Uterus (tissue), 4 donors: Measurements from ENCODE around the gene SLC4A8. TPM values are rescaled to one million over a fixed set of nuclear protein-coding genes. Genes with fewer than 3 reads are reported as not detected.

ENCODE experiments used
- DNase-seq, 2 donors: peaks; one replicate each; pipeline ENCODE4 v3.0.0-alpha.2; 2019 to 2020
- H3K27ac ChIP-seq, 2 donors: fragments of 200-600 bp; sonication (generic); 1 replicate in 1 of 2; 2 replicates in 1 of 2; pipeline ENCODE4 v1.5.1; 2016 to 2018
- H3K27me3 ChIP-seq, 2 donors: fragments of 200-600 bp; sonication (generic); one replicate each; pipeline ENCODE4 v1.5.1; 2018 to 2019; ENCODE audit warnings: control low read depth in 1 of 2
- H3K36me3 ChIP-seq, 2 donors: fragments of 200-600 bp; sonication (generic); one replicate each; pipeline ENCODE4 v1.5.1; 2019; ENCODE audit warnings: control low read depth in 1 of 2
- H3K4me1 ChIP-seq, 2 donors: fragments of 200-600 bp; sonication (generic); one replicate each; pipeline ENCODE4 v1.5.1; 2018 to 2019; ENCODE audit warnings: control low read depth in 1 of 2
- H3K4me3 ChIP-seq, 2 donors: fragments of 200-600 bp; sonication (generic); 1 replicate in 1 of 2; 2 replicates in 1 of 2; pipeline ENCODE4 v1.5.1; 2018 to 2019; ENCODE audit warnings: mild to moderate bottlenecking in 1 of 2
- H3K9me3 ChIP-seq, 2 donors: fragments of 200-600 bp; sonication (generic); one replicate each; pipeline ENCODE4 v1.5.1; 2019; ENCODE audit warnings: control low read depth in 1 of 2
- CTCF ChIP-seq, 4 experiments: fragments of 200-600 bp in 2 of 4; fragments of 450-650 bp in 2 of 4; sonication (generic) in 2 of 4; IDR thresholded peaks; one replicate each; pipeline ENCODE4 v1.5.1; 2016 to 2019; ENCODE audit warnings: antibody characterized with exemption in 4 of 4, mild to moderate bottlenecking in 2 of 4, moderate library complexity in 1 of 4
- POLR2A ChIP-seq, 2 donors: fragments of 450-650 bp; IDR thresholded peaks; one replicate each; pipeline ENCODE4 v1.6.1; 2016; ENCODE audit warnings: antibody characterized with exemption in 2 of 2, mild to moderate bottlenecking in 1 of 2, moderate library complexity in 1 of 2
- intact Hi-C: fragments of 100-400 bp; cut with DNase I; formaldehyde crosslinking; loops from one replicate; pipeline ENCODE4 v1.15.1; 2023; ENCODE audit warnings: low total_unique reads
- total RNA-seq, 4 donors: library from RNA; depleted of rRNA in 3 of 4; stranded (reverse); fragments of >200 nt in 3 of 4; gene quantifications; one replicate each; pipeline versions ENCODE4 v1.1.0 to v1.2.4, GENCODE V29; 2014 to 2023
- donor health status: DM: yes; HTN: yes; CAD: no.

The SLC4A8 gene
- total RNA-seq, 4 donors from 2014 or later: under 0.01 to 8.0 (median 1.3) TPM; not detected in 1

- Histone ChIP-seq H3K9me3 (no peaks in the 10 kb centered on the region), H3K36me3 (no peaks in the 10 kb centered on the region), H3K4me3 (no peak overlapping the region), H3K27ac (no peak overlapping the region), H3K27me3 (no peaks in the 10 kb centered on the region), H3K4me1 (no peaks in the 10 kb centered on the region)
- no peak for DNase-seq
- intact Hi-C loops: no loop called here
- TF ChIP-seq POLR2A (IDR thresholded peaks at IDR 0.05) (no peak), CTCF (IDR thresholded peaks at IDR 0.05) (no peak)
Measured at GRCh38 chr12:51460519-51460918, 35.9 kb downstream of the SLC4A8 start.

- no peak for DNase-seq
- Histone ChIP-seq H3K4me3 (no peak overlapping the region), H3K36me3 (no peaks in the 10 kb centered on the region), H3K27ac (no peak overlapping the region), H3K27me3 (no peaks in the 10 kb centered on the region), H3K9me3 (no peaks in the 10 kb centered on the region), H3K4me1 (no peaks in the 10 kb centered on the region)
- TF ChIP-seq CTCF (IDR thresholded peaks at IDR 0.05) (no peak), POLR2A (IDR thresholded peaks at IDR 0.05) (no peak)
- intact Hi-C loops: no loop called here
Measured at GRCh38 chr12:51465491-51465890, 40.9 kb downstream of the SLC4A8 start.

- Histone ChIP-seq H3K27me3 (no peaks in the 10 kb centered on the region), H3K27ac (no peak overlapping the region), H3K4me3 (no peak overlapping the region), H3K9me3 (no peaks in the 10 kb centered on the region), H3K4me1 (no peaks in the 10 kb centered on the region), H3K36me3 (no peaks in the 10 kb centered on the region)
- DNase-seq: no peak
- intact Hi-C loops: no loop called here
- TF ChIP-seq POLR2A (IDR thresholded peaks at IDR 0.05) (no peak), CTCF (IDR thresholded peaks at IDR 0.05) (no peak)
Measured at GRCh38 chr12:51470116-51470515, 45.5 kb downstream of the SLC4A8 start.

GRCh38 chr12:51471111-51471864, 46.7 kb downstream of the SLC4A8 start:
- H3K9me3 ChIP-seq: no peaks in the 10 kb centered on the region
- no peak for TF ChIP-seq POLR2A (IDR thresholded peaks at IDR 0.05)
- TF ChIP-seq CTCF (IDR thresholded peaks at IDR 0.05): no peak
- intact Hi-C loops: no loop called here

GRCh38 chr12:51472984-51473383, 48.4 kb downstream of the SLC4A8 start:
- H3K27me3 ChIP-seq: no peaks in the 10 kb centered on the region
- no peak for DNase-seq
- H3K4me3 ChIP-seq: no peak overlapping the region
- no peaks in the 10 kb centered on the region for H3K36me3 ChIP-seq
- no peaks in the 10 kb centered on the region for H3K4me1 ChIP-seq
- H3K27ac ChIP-seq: no peak overlapping the region
- intact Hi-C loops: no loop called here
- no peak for TF ChIP-seq POLR2A (IDR thresholded peaks at IDR 0.05)
- TF ChIP-seq CTCF (IDR thresholded peaks at IDR 0.05): no peak
- H3K9me3 ChIP-seq: no peaks in the 10 kb centered on the region

More at GRCh38 chr12:51471111-51471864, 46.7 kb downstream of the SLC4A8 start:
- Histone ChIP-seq H3K4me1 (no peaks in the 10 kb centered on the region), H3K4me3 (no peak overlapping the region), H3K27ac (no peak overlapping the region), H3K27me3 (no peaks in the 10 kb centered on the region), H3K36me3 (no peaks in the 10 kb centered on the region)
- DNase-seq: no peak
